Astrocyte (in vitro differentiated cells and primary cell): ENCODE data around the gene CDYL.

Experiments
- EZH2 ChIP-seq: IDR thresholded peaks from 2 replicates; pipeline ENCODE4 v1.6.1; 2012; ENCODE audit warnings: mild to moderate bottlenecking, low read length, inconsistent platforms; ENCODE audit not compliant: insufficient read depth
- TF ChIP-seq, protein P1 (sequence below): IDR thresholded peaks from 2 replicates; pipeline ENCODE4 v1.5.1; 2011; ENCODE audit warnings: low read depth, mild to moderate bottlenecking, inconsistent platforms, low read length, moderate library complexity; ENCODE audit not compliant: insufficient read depth

DNA sequence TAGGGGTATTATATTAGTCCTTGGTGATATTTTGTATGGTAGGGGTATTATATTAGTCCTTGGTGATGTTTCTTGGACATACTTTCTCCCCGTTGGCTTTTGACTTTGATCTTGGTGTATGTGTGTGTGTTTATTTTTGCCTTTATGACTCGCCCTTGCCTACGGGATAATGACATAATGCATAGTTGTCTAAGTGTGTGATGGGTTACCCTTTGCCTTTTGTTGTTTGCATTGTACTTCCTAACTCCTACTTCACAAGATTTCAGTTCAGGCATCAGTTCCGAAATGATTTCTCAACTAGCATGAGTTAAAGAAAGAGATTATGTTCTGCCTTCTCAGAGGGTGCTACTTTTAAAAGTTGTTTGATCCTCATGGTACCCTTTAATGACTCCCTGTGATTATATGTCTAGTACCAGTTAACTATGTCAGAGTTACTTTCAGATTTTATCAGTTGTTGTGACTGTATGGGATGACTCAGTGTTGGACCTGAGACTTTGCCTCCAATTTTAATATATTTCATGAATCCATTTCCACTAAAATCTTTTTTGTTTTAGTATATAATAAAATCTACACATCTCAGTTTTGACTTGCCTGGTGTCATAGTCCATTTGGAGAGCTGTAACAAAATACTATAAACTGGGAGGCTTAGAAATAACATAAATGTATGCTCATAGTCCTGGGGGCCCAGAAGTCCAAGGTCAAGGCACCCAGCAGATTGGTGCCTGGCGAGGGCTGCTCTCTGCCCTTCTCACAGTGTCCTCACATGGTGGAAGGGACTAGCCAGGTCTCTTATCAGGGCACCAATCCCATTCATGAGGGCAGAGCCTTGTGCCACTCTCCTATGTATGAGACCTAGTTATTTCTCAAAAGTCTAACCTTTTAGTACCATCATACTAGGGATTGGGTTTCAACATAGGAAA is 34.1 kb downstream of the CDYL start:
- TF ChIP-seq, protein P1, sequence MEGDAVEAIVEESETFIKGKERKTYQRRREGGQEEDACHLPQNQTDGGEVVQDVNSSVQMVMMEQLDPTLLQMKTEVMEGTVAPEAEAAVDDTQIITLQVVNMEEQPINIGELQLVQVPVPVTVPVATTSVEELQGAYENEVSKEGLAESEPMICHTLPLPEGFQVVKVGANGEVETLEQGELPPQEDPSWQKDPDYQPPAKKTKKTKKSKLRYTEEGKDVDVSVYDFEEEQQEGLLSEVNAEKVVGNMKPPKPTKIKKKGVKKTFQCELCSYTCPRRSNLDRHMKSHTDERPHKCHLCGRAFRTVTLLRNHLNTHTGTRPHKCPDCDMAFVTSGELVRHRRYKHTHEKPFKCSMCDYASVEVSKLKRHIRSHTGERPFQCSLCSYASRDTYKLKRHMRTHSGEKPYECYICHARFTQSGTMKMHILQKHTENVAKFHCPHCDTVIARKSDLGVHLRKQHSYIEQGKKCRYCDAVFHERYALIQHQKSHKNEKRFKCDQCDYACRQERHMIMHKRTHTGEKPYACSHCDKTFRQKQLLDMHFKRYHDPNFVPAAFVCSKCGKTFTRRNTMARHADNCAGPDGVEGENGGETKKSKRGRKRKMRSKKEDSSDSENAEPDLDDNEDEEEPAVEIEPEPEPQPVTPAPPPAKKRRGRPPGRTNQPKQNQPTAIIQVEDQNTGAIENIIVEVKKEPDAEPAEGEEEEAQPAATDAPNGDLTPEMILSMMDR, result no peak
- TF ChIP-seq EZH2, result no peak
